ENCODE measurements around the gene CCDC14.

Gene CCDC14

DNA sequence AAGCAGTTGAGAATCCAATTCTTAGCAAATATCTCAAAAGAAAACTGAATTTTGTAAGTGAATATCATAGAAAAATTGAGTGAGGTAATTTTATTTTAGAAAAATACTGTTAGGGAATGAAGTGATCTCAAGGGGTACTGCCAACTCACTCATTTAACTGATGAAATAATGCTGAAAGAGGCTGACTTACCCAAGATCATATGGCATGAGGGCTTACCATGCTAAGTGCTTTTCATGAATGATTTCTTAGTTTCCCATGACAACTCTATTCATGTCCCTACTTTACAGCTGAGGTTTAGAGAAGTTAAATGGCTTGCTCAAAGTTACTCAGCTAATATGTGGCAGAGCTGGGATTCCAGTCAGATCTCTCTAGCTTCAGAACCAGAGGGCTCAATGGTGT lies 30.6 kb downstream of the CCDC14 start:
- Histone ChIP-seq H3K4me3 (replicated peaks; ENCODE audit: insufficient read depth, low read length) (no peak overlapping the region), H3K27me3 (ENCODE audit: insufficient read depth, poor library complexity, severe bottlenecking) (no peaks in the 10 kb centered on the region), H3K27ac (replicated peaks) (no peak overlapping the region)
- TF ChIP-seq POLR2AphosphoS5 (IDR thresholded peaks at IDR 0.05; ENCODE audit: low read depth) = no peak
- no peak for TF ChIP-seq REST (IDR thresholded peaks at IDR 0.05; ENCODE audit: insufficient replicate concordance, low read depth)
- TF ChIP-seq, protein P1, sequence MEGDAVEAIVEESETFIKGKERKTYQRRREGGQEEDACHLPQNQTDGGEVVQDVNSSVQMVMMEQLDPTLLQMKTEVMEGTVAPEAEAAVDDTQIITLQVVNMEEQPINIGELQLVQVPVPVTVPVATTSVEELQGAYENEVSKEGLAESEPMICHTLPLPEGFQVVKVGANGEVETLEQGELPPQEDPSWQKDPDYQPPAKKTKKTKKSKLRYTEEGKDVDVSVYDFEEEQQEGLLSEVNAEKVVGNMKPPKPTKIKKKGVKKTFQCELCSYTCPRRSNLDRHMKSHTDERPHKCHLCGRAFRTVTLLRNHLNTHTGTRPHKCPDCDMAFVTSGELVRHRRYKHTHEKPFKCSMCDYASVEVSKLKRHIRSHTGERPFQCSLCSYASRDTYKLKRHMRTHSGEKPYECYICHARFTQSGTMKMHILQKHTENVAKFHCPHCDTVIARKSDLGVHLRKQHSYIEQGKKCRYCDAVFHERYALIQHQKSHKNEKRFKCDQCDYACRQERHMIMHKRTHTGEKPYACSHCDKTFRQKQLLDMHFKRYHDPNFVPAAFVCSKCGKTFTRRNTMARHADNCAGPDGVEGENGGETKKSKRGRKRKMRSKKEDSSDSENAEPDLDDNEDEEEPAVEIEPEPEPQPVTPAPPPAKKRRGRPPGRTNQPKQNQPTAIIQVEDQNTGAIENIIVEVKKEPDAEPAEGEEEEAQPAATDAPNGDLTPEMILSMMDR (IDR thresholded peaks at IDR 0.05; ENCODE audit: insufficient read depth, low read length) = no peak
- DNase-seq (ENCODE audit: low read depth in 1 of 2, low spot score in 1 of 2) = no peak

DNA sequence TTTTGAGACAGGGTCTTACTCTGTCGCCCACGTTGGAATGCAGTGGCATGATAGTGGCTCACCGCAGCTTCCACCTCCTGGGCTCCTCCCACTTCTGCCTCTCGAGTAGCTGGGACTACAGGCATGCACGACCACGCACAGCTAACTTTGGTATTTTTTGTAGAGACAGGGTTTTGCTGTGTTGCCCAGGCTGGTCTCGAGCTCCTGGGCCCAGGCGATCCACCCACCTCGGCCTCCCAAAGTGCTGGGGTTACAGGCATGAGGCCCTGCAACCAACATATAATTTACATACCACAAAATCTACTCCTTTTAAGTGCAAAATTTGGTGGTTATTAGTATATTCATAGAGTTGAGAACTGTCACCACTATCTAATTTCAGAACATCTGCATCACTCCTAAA lies 31.7 kb downstream of the CCDC14 start:
- no peak overlapping the region for H3K4me3 ChIP-seq (replicated peaks; ENCODE audit: insufficient read depth, low read length)
- TF ChIP-seq GABPA (IDR thresholded peaks at IDR 0.05; ENCODE audit: low read depth) = no peak
- no peak for TF ChIP-seq SPI1 (IDR thresholded peaks at IDR 0.05; ENCODE audit: borderline replicate concordance, low read depth)
- no peak for TF ChIP-seq POLR2AphosphoS5 (IDR thresholded peaks at IDR 0.05; ENCODE audit: low read depth)
- TF ChIP-seq, protein P1 (IDR thresholded peaks at IDR 0.05; ENCODE audit: insufficient read depth, low read length) = no peak
- no peak for TF ChIP-seq REST (IDR thresholded peaks at IDR 0.05; ENCODE audit: insufficient replicate concordance, low read depth)
- DNase-seq (ENCODE audit: low read depth in 1 of 2, low spot score in 1 of 2) = no peak
- H3K27ac ChIP-seq (replicated peaks) = no peak overlapping the region
- H3K27me3 ChIP-seq (ENCODE audit: insufficient read depth, poor library complexity, severe bottlenecking) = no peaks in the 10 kb centered on the region

DNA sequence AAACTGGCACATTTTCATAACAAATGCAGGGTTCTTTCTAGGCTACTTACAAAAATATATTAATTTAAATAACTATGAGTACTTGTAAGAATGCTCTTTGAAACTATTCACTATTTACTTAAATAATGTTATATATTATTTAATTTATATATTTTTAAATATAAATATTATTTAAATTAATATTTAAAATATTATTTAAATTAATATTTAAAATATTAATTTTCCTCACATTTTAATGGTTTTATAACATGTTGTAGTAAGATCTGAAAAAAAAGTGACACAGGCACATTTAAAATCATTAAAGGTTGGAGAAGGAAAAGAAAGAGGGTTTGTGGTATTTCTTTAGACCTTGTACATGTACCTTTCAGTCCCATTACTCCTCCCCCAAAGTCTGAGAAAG lies 34.6 kb downstream of the CCDC14 start:
- no peak for DNase-seq (ENCODE audit: low read depth in 1 of 2, low spot score in 1 of 2)
- Histone ChIP-seq H3K4me3 (replicated peaks; ENCODE audit: insufficient read depth, low read length) (no peak overlapping the region), H3K27me3 (ENCODE audit: insufficient read depth, poor library complexity, severe bottlenecking) (no peaks in the 10 kb centered on the region), H3K27ac (replicated peaks) (no peak overlapping the region)
- TF ChIP-seq, protein P1 (IDR thresholded peaks at IDR 0.05; ENCODE audit: insufficient read depth, low read length) = no peak
- TF ChIP-seq POLR2AphosphoS5 (IDR thresholded peaks at IDR 0.05; ENCODE audit: low read depth) = no peak
- no peak for TF ChIP-seq GABPA (IDR thresholded peaks at IDR 0.05; ENCODE audit: low read depth)
- no peak for TF ChIP-seq SPI1 (IDR thresholded peaks at IDR 0.05; ENCODE audit: borderline replicate concordance, low read depth)
- TF ChIP-seq REST (IDR thresholded peaks at IDR 0.05; ENCODE audit: insufficient replicate concordance, low read depth) = no peak
